HEK293T (cell line): Measurements from ENCODE around the gene CD4.
"Not testable (repeated sequence)": the region's sequence is repeated elsewhere in the genome, so short reads cannot be mapped to it uniquely, and the experiment has no call there.

Source experiments
- CTCF ChIA-PET: fragments of 350-600 bp; formaldehyde crosslinking; extraction: SDS; loops from one replicate; lab custom pipeline; 2021; ENCODE audit warnings: antibody characterized with exemption, inconsistent platforms; lab: Yijun Ruan, JAX
- POLR2A ChIA-PET: fragments of 350-600 bp; formaldehyde crosslinking; extraction: SDS; loops from one replicate; lab custom pipeline; 2020; ENCODE audit warnings: antibody characterized with exemption, inconsistent platforms; lab: Yijun Ruan, JAX
- DNase-seq: peaks from one replicate; pipeline ENCODE4 v3.0.0; 2012; ENCODE audit warnings: mixed read lengths; ENCODE audit errors: extremely low spot score
- ARNT ChIP-seq: fragments of 450-650 bp; IDR thresholded peaks from 2 replicates; pipeline ENCODE4 v1.6.1; 2017; ENCODE audit warnings: mild to moderate bottlenecking
- BHLHE40 ChIP-seq: fragments of 450-650 bp; IDR thresholded peaks from 2 replicates; pipeline ENCODE4 v1.6.1; 2016; ENCODE audit warnings: mild to moderate bottlenecking, moderate library complexity, borderline replicate concordance
- CTBP1 ChIP-seq: fragments of 450-650 bp; IDR thresholded peaks from 2 replicates; pipeline ENCODE4 v1.6.1; 2016; ENCODE audit warnings: borderline replicate concordance
- ELF4 ChIP-seq: fragments of 450-650 bp; IDR thresholded peaks from 2 replicates; pipeline ENCODE4 v1.6.1; 2017; ENCODE audit warnings: antibody characterized with exemption
- FOXA1 ChIP-seq: fragments of 450-650 bp; IDR thresholded peaks from 2 replicates; pipeline ENCODE4 v1.6.1; 2016; ENCODE audit warnings: mild to moderate bottlenecking
- FOXK2 ChIP-seq: fragments of 450-650 bp; IDR thresholded peaks from 2 replicates; pipeline ENCODE4 v1.6.1; 2016; ENCODE audit warnings: mild to moderate bottlenecking
- FOXM1 ChIP-seq: fragments of 450-650 bp; IDR thresholded peaks from 2 replicates; pipeline ENCODE4 v1.6.1; 2017; ENCODE audit warnings: mild to moderate bottlenecking, borderline replicate concordance
- HDGF ChIP-seq: fragments of 450-650 bp; IDR thresholded peaks from 2 replicates; pipeline ENCODE4 v1.6.1; 2017; ENCODE audit warnings: antibody characterized with exemption, borderline replicate concordance
- L3MBTL2 ChIP-seq: fragments of 450-650 bp; conservative IDR thresholded peaks from 2 replicates; pipeline ENCODE4 v1.6.1; 2016; ENCODE audit warnings: mild to moderate bottlenecking
- LEF1 ChIP-seq: fragments of 450-650 bp; IDR thresholded peaks from 2 replicates; pipeline ENCODE4 v1.6.1; 2017; ENCODE audit warnings: mild to moderate bottlenecking, borderline replicate concordance
- NFRKB ChIP-seq: fragments of 450-650 bp; IDR thresholded peaks from 2 replicates; pipeline ENCODE4 v1.6.1; 2016; ENCODE audit warnings: mild to moderate bottlenecking, moderate library complexity
- SP1 ChIP-seq: fragments of 450-650 bp; IDR thresholded peaks from 2 replicates; pipeline ENCODE4 v1.6.1; 2017
- SUZ12 ChIP-seq: fragments of 450-650 bp; IDR thresholded peaks from 2 replicates; pipeline ENCODE4 v1.6.1; 2016; ENCODE audit warnings: mild to moderate bottlenecking
- TARDBP ChIP-seq: fragments of 450-650 bp; IDR thresholded peaks from 2 replicates; pipeline ENCODE4 v1.6.1; 2016
- ZNF384 ChIP-seq: fragments of 450-650 bp; IDR thresholded peaks from 2 replicates; pipeline ENCODE4 v1.6.1; 2016
- TF ChIP-seq, protein P1 (sequence below): fragments of 450-650 bp; IDR thresholded peaks from 2 replicates; pipeline ENCODE4 v1.6.1; 2016

Gene CD4

DNA sequence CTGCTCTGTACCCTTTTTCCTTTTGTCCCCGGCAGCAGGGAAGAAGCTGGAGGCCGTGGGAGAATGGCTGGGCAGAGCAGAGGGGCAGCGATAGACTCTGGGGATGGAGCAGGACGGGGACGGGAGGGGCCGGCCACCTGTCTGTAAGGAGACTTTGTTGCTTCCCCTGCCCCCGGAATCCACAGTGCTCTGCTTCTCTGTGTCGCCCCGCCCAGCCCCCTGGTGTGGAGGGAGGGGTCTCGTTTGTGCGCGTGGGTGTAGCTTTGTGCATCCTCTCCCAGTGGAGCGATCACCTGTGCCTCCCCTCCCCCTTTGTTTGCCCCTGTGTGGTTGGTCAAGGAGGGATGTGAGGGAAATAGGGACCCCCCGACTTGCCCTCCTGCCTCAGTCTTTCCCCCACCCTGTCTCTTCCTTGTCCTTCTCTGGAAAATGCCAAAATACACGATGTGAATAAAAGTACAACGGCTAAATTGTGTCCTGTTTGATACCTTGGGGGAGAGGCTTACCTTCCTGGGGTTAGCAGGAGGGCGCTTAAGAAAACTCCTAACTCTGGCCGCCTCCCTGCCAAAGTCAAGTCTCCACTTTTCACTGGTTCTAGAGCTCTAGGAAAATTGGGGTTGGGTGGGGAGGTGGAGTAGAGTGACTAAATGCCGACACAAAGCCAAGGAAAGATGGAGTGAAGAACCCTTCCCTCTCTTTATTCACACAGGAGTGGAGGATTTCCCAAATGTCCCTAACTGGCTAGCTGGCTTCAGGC is 77.0 kb downstream of the CD4 start:
- no peak for TF ChIP-seq L3MBTL2
- TF ChIP-seq LEF1, result no peak
- POLR2A ChIA-PET, result interaction anchor here (0.9 to 12.4 kb wide), 15 partner anchors 13 to 177 kb away, joined by 3 to 214 read pairs (median 5); partner anchors contain the start of genes C12orf57, CDCA3, COPS7A and MLF2
- no peak for DNase-seq
- CTCF ChIA-PET, result interaction anchor here (1.4 kb wide), 1 partner anchor 25 kb away, joined by 3 read pairs; no protein-coding TSS in a partner anchor

DNA sequence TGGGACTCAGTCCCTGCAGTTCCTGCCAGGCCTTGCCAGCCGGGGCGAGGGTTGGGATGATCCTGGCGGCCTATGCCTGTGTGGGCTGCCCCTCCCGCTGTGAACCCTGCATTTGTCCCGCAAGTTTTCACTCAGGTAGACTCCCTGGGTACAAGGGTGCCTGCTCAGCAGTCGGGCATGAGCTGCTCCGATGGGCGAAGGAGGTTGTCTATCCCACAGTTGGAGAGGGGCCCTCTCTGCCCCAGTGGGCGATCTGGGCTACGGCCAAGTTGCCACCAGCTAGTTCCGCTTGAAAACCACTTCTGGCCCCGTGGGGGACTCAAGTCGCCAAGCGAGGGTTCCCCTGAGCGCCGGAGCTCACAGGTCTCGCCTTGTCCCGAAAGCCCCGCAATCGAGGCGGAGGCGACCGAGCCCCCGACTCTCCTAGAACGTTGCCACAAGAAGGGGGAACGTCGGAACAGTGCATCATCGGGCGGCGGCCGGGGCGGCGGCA is 77.6 kb downstream of the CD4 start:
- peak; percentile 30 for DNase-seq
- CTCF ChIA-PET, result interaction anchor here (0.6 kb wide), 2 partner anchors 193 to 328 kb away, joined by 3 to 5 read pairs; partner anchors contain the start of gene C1S

DNA sequence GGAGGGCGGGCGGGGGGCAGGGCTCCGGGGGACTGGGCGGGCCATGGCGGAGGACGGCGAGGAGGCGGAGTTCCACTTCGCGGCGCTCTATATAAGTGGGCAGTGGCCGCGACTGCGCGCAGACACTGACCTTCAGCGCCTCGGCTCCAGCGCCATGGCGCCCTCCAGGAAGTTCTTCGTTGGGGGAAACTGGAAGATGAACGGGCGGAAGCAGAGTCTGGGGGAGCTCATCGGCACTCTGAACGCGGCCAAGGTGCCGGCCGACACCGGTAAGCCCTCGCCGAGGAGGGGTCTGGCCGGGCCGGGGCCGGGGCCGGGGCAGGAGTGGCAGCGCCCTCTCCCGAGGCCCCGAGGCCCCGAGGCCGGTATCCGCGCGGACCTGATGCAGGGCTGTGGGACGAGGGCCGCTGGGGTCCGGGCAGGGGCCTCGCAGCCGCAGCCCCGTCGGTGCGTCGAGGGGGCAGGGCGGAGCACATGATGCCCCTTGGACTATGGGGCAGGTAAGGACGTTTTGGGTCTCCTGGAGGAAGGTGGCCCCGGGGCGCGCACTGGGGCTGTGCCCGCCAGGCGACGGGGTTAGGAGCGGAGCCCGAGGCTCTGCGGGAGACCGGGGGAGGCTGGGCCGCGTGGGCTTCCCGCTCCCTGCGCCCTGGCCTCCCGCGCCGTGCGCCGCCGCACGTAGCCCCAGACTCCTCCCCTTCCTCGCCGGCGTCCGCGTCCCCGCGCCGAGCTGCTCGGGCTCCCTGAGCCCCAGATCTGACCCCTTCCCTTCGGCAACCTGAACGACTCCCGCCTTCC is 78.3 kb downstream of the CD4 start, which contains the start of gene TPI1:
TSS of gene TPI1 (plus strand) at position 119 of the 798 bp plus-strand sequence. CDS start at position 155, 36 bp downstream.
- POLR2A ChIA-PET, result interaction anchor here (0.6 to 12.4 kb wide), 28 partner anchors 14 to 241 kb away, joined by 3 to 214 read pairs (median 5); partner anchors contain the start of genes C12orf57, CDCA3, COPS7A and ENO2
- CTCF ChIA-PET, result interaction anchor here (0.6 to 2.5 kb wide), 4 partner anchors 16 to 329 kb away, joined by 3 to 26 read pairs (median 8); partner anchors contain the start of genes C1S, CDCA3 and USP5
- DNase-seq, result peak; percentile 91
- peak; percentile 71 for TF ChIP-seq ELF4
- TF ChIP-seq L3MBTL2, result no peak

More for the DNA sequence above, 77.6 kb downstream of the CD4 start:
- POLR2A ChIA-PET, result interaction anchor here (0.7 to 12.4 kb wide), 21 partner anchors 14 to 242 kb away, joined by 3 to 214 read pairs (median 4); partner anchors contain the start of genes C12orf57, CDCA3, COPS7A and ENO2
- TF ChIP-seq ARNT (no peak), NFRKB (no peak), BHLHE40 (no peak), CTBP1 (no peak), L3MBTL2 (no peak), ZNF384 (no peak), FOXM1 (no peak), FOXA1 (no peak), SP1 (no peak), ELF4 (no peak), LEF1 (no peak), TARDBP (no peak), SUZ12 (no peak), HDGF (no peak), FOXK2 (no peak)
- TF ChIP-seq, protein P1, sequence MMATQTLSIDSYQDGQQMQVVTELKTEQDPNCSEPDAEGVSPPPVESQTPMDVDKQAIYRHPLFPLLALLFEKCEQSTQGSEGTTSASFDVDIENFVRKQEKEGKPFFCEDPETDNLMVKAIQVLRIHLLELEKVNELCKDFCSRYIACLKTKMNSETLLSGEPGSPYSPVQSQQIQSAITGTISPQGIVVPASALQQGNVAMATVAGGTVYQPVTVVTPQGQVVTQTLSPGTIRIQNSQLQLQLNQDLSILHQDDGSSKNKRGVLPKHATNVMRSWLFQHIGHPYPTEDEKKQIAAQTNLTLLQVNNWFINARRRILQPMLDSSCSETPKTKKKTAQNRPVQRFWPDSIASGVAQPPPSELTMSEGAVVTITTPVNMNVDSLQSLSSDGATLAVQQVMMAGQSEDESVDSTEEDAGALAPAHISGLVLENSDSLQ, result no peak

DNA sequence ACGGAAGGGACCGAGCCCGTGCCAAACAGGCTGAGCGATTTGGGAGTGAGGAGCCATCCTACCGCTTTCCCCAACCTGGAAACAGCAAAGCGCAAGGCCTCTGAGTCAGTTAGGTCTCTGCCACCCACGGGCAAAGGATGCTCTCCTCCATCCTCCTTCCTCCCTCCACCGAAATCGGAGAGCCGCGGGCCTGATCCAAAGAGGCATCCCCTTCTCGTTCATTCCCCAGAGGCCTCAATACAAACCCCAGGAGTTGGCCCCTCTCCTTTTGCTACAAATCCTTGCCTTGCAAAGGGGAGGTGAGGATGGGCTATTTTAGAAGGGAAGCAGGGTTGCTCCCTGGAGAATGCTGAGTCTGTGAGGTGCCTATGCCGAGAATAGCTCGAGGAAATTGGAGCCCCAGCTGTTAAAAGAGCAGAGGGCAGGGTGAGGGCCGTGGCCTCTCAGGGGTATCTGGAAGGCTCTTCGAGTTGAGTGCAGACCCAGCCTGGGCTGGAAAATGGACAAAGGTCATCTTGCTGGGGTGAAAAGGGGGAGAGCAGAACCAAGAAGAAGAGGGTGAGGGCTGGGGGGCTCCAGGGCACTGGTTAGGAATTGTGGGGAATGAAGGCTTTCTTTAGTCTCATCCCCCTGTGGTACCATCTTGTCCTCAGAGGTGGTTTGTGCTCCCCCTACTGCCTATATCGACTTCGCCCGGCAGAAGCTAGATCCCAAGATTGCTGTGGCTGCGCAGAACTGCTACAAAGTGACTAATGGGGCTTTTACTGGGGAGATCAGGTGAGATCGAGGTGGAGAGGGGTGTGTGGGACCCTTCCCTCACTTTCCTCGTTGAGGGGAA is 79.1 kb downstream of the CD4 start:
- TF ChIP-seq, protein P1, result no peak
- TF ChIP-seq SP1 (no peak), CTBP1 (no peak), FOXM1 (no peak), HDGF (no peak), SUZ12 (no peak), BHLHE40 (no peak), ELF4 (no peak), FOXA1 (no peak), FOXK2 (no peak), ZNF384 (no peak), L3MBTL2 (no peak)
- POLR2A ChIA-PET, result interaction anchor here (0.6 to 12.4 kb wide), 25 partner anchors 9 to 334 kb away, joined by 3 to 214 read pairs (median 6); partner anchors contain the start of genes C12orf57, CDCA3, COPS7A and GAPDH
- CTCF ChIA-PET, result interaction anchor here (0.7 to 2.5 kb wide), 9 partner anchors 14 to 245 kb away, joined by 3 to 26 read pairs (median 5); partner anchors contain the start of genes CDCA3 and USP5
- no peak for DNase-seq

DNA sequence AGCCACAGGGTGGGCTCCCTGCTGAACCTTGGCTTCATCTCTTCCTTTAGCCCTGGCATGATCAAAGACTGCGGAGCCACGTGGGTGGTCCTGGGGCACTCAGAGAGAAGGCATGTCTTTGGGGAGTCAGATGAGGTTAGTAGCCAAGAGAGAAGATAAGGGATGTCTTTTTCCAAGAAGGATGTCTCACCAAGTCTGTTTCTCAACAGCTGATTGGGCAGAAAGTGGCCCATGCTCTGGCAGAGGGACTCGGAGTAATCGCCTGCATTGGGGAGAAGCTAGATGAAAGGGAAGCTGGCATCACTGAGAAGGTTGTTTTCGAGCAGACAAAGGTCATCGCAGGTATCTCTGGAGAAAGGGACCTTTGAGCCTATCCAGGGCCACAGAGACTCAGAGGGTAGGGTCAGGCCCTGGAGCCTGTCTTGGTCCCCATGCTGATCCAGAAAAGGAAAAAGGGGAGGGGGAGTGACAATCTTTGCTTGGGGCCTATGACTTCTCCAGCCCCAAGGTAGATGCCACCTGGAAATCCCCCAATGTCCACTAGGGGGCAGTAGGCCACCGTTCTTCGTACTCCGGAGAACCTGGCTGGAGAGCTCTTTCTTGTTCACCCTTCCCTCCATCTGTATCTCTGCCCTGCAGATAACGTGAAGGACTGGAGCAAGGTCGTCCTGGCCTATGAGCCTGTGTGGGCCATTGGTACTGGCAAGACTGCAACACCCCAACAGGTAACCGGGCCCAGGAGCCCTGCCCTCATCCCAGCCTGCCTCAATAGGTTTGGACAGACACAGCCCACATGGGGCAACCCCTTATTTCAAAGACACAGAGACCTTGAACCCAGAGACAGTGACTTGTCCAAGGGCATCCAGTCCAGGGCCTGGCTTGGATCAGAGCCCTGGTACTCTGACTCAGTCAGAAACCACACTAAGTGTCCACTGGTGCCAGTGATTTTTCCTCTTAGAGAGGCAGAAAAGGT is 80.0 kb downstream of the CD4 start:
- ChIA-PET CTCF (interaction anchor here (0.5 to 2.5 kb wide), 25 partner anchors 11 to 244 kb away, joined by 3 to 26 read pairs (median 4); partner anchors contain the start of genes C12orf57, CDCA3, LRRC23 and USP5), POLR2A (interaction anchor here (0.6 to 12.4 kb wide), 29 partner anchors 8 to 335 kb away, joined by 3 to 214 read pairs (median 5); partner anchors contain the start of genes C12orf57, CDCA3, COPS7A and GAPDH)
- peak; percentile 68 for DNase-seq
- TF ChIP-seq HDGF (peak; percentile 67), NFRKB (no peak)

DNA sequence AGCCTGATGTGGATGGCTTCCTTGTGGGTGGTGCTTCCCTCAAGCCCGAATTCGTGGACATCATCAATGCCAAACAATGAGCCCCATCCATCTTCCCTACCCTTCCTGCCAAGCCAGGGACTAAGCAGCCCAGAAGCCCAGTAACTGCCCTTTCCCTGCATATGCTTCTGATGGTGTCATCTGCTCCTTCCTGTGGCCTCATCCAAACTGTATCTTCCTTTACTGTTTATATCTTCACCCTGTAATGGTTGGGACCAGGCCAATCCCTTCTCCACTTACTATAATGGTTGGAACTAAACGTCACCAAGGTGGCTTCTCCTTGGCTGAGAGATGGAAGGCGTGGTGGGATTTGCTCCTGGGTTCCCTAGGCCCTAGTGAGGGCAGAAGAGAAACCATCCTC is 81.0 kb downstream of the CD4 start:
- POLR2A ChIA-PET, result interaction anchor here (0.8 to 12.4 kb wide), 8 partner anchors 9 to 181 kb away, joined by 3 to 214 read pairs (median 10); partner anchors contain the start of genes C12orf57, CDCA3, MLF2 and RNU7-1
- CTCF ChIA-PET, result interaction anchor here (1.9 to 2.5 kb wide), 2 partner anchors 12 to 19 kb away, joined by 6 to 26 read pairs; partner anchors contain the start of genes CDCA3 and USP5
- DNase-seq, result not testable (repeated sequence)
